ENCODE measurements around the gene OTUD1.

OTUD1 gene

GRCh38 chr10:23442936-23443335 lies 4.1 kb downstream of the OTUD1 start:
- H2AFZ ChIP-seq (ENCODE audit: low read length, unreplicated experiment): no peak overlapping the region
- no peaks in the 10 kb centered on the region for H3K36me3 ChIP-seq (ENCODE audit: insufficient read depth, low read length)
- H3K27ac ChIP-seq (ENCODE audit: low read depth, low read length): no peak overlapping the region
- peaks cover 16% of the 10 kb centered on the region for H3K4me1 ChIP-seq (ENCODE audit: control insufficient read depth, insufficient read depth, low read length, unreplicated experiment)
- H3K79me2 ChIP-seq (ENCODE audit: control insufficient read depth, insufficient read depth, low read length, unreplicated experiment): peaks cover 16% of the 10 kb centered on the region
- H3K27me3 ChIP-seq (ENCODE audit: insufficient read depth, low read length): no peaks in the 10 kb centered on the region
- H3K4me3 ChIP-seq (ENCODE audit: low read depth, low read length): no peak overlapping the region

- Histone ChIP-seq H3K36me3 (ENCODE audit: insufficient read depth, low read length) (no peaks in the 10 kb centered on the region), H3K4me1 (ENCODE audit: control insufficient read depth, insufficient read depth, low read length, unreplicated experiment) (peaks cover 15% of the 10 kb centered on the region)
Observed at GRCh38 chr10:23445591-23445990, 6.7 kb downstream of the OTUD1 start.

GRCh38 chr10:23448323-23448722 lies 9.4 kb downstream of the OTUD1 start:
- no peaks in the 10 kb centered on the region for H3K27me3 ChIP-seq (ENCODE audit: insufficient read depth, low read length)
- H3K4me3 ChIP-seq (ENCODE audit: low read depth, low read length): no peak overlapping the region
- no peak overlapping the region for H3K27ac ChIP-seq (ENCODE audit: low read depth, low read length)
- no peaks in the 10 kb centered on the region for H3K79me2 ChIP-seq (ENCODE audit: control insufficient read depth, insufficient read depth, low read length, unreplicated experiment)
- H2AFZ ChIP-seq (ENCODE audit: low read length, unreplicated experiment): no peak overlapping the region
- no peaks in the 10 kb centered on the region for H3K4me1 ChIP-seq (ENCODE audit: control insufficient read depth, insufficient read depth, low read length, unreplicated experiment)
- H3K36me3 ChIP-seq (ENCODE audit: insufficient read depth, low read length): no peaks in the 10 kb centered on the region

More at GRCh38 chr10:23445591-23445990, 6.7 kb downstream of the OTUD1 start:
- Histone ChIP-seq H2AFZ (ENCODE audit: low read length, unreplicated experiment) (no peak overlapping the region), H3K4me3 (ENCODE audit: low read depth, low read length) (no peak overlapping the region), H3K27ac (ENCODE audit: low read depth, low read length) (no peak overlapping the region), H3K27me3 (ENCODE audit: insufficient read depth, low read length) (no peaks in the 10 kb centered on the region), H3K79me2 (ENCODE audit: control insufficient read depth, insufficient read depth, low read length, unreplicated experiment) (peaks cover 16% of the 10 kb centered on the region)

GRCh38 chr10:23448802-23449570 lies 10.1 kb downstream of the OTUD1 start:
- Histone ChIP-seq H3K4me1 (ENCODE audit: control insufficient read depth, insufficient read depth, low read length, unreplicated experiment) (no peaks in the 10 kb centered on the region), H2AFZ (ENCODE audit: low read length, unreplicated experiment) (no peak overlapping the region), H3K79me2 (ENCODE audit: control insufficient read depth, insufficient read depth, low read length, unreplicated experiment) (no peaks in the 10 kb centered on the region), H3K27me3 (ENCODE audit: insufficient read depth, low read length) (no peaks in the 10 kb centered on the region), H3K36me3 (ENCODE audit: insufficient read depth, low read length) (no peaks in the 10 kb centered on the region), H3K4me3 (ENCODE audit: low read depth, low read length) (no peak overlapping the region), H3K27ac (ENCODE audit: low read depth, low read length) (no peak overlapping the region)

- Histone ChIP-seq H3K4me1 (ENCODE audit: control insufficient read depth, insufficient read depth, low read length, unreplicated experiment) (no peaks in the 10 kb centered on the region), H3K79me2 (ENCODE audit: control insufficient read depth, insufficient read depth, low read length, unreplicated experiment) (no peaks in the 10 kb centered on the region), H3K36me3 (ENCODE audit: insufficient read depth, low read length) (no peaks in the 10 kb centered on the region), H3K27me3 (ENCODE audit: insufficient read depth, low read length) (no peaks in the 10 kb centered on the region), H3K27ac (ENCODE audit: low read depth, low read length) (no peak overlapping the region), H2AFZ (ENCODE audit: low read length, unreplicated experiment) (no peak overlapping the region), H3K4me3 (ENCODE audit: low read depth, low read length) (no peak overlapping the region)
Observed at GRCh38 chr10:23452033-23452655, 13.3 kb downstream of the OTUD1 start.

- Histone ChIP-seq H3K4me3 (ENCODE audit: low read depth, low read length) (no peak overlapping the region), H2AFZ (ENCODE audit: low read length, unreplicated experiment) (no peak overlapping the region), H3K27me3 (ENCODE audit: insufficient read depth, low read length) (no peaks in the 10 kb centered on the region), H3K36me3 (ENCODE audit: insufficient read depth, low read length) (no peaks in the 10 kb centered on the region), H3K79me2 (ENCODE audit: control insufficient read depth, insufficient read depth, low read length, unreplicated experiment) (no peaks in the 10 kb centered on the region), H3K27ac (ENCODE audit: low read depth, low read length) (no peak overlapping the region), H3K4me1 (ENCODE audit: control insufficient read depth, insufficient read depth, low read length, unreplicated experiment) (no peaks in the 10 kb centered on the region)
Observed at GRCh38 chr10:23453465-23453864, 14.6 kb downstream of the OTUD1 start.

- Histone ChIP-seq H3K4me3 (ENCODE audit: low read depth, low read length) (no peak overlapping the region), H3K27me3 (ENCODE audit: insufficient read depth, low read length) (no peaks in the 10 kb centered on the region), H3K79me2 (ENCODE audit: control insufficient read depth, insufficient read depth, low read length, unreplicated experiment) (no peaks in the 10 kb centered on the region), H3K27ac (ENCODE audit: low read depth, low read length) (no peak overlapping the region), H3K36me3 (ENCODE audit: insufficient read depth, low read length) (no peaks in the 10 kb centered on the region), H2AFZ (ENCODE audit: low read length, unreplicated experiment) (no peak overlapping the region), H3K4me1 (ENCODE audit: control insufficient read depth, insufficient read depth, low read length, unreplicated experiment) (no peaks in the 10 kb centered on the region)
Observed at GRCh38 chr10:23457632-23458417, 18.9 kb downstream of the OTUD1 start.

GRCh38 chr10:23459308-23459939 lies 20.5 kb downstream of the OTUD1 start:
- H3K27ac ChIP-seq (ENCODE audit: low read depth, low read length): no peak overlapping the region
- no peak overlapping the region for H2AFZ ChIP-seq (ENCODE audit: low read length, unreplicated experiment)
- no peaks in the 10 kb centered on the region for H3K79me2 ChIP-seq (ENCODE audit: control insufficient read depth, insufficient read depth, low read length, unreplicated experiment)
- no peak overlapping the region for H3K4me3 ChIP-seq (ENCODE audit: low read depth, low read length)
- no peaks in the 10 kb centered on the region for H3K27me3 ChIP-seq (ENCODE audit: insufficient read depth, low read length)
- no peaks in the 10 kb centered on the region for H3K4me1 ChIP-seq (ENCODE audit: control insufficient read depth, insufficient read depth, low read length, unreplicated experiment)
- no peaks in the 10 kb centered on the region for H3K36me3 ChIP-seq (ENCODE audit: insufficient read depth, low read length)

GRCh38 chr10:23461557-23461956 lies 22.7 kb downstream of the OTUD1 start:
- Histone ChIP-seq H3K79me2 (ENCODE audit: control insufficient read depth, insufficient read depth, low read length, unreplicated experiment) (no peaks in the 10 kb centered on the region), H3K36me3 (ENCODE audit: insufficient read depth, low read length) (no peaks in the 10 kb centered on the region), H3K4me1 (ENCODE audit: control insufficient read depth, insufficient read depth, low read length, unreplicated experiment) (no peaks in the 10 kb centered on the region), H3K27me3 (ENCODE audit: insufficient read depth, low read length) (peaks cover 3% of the 10 kb centered on the region; the same call in 1 of the 2 replicates), H3K4me3 (ENCODE audit: low read depth, low read length) (no peak overlapping the region), H2AFZ (ENCODE audit: low read length, unreplicated experiment) (no peak overlapping the region), H3K27ac (ENCODE audit: low read depth, low read length) (no peak overlapping the region)

- H2AFZ ChIP-seq (ENCODE audit: low read length, unreplicated experiment): no peak overlapping the region
- H3K79me2 ChIP-seq (ENCODE audit: control insufficient read depth, insufficient read depth, low read length, unreplicated experiment): no peaks in the 10 kb centered on the region
- peaks cover 52% of the 10 kb centered on the region for H3K27me3 ChIP-seq (ENCODE audit: insufficient read depth, low read length)
- no peaks in the 10 kb centered on the region for H3K36me3 ChIP-seq (ENCODE audit: insufficient read depth, low read length)
- H3K4me1 ChIP-seq (ENCODE audit: control insufficient read depth, insufficient read depth, low read length, unreplicated experiment): no peaks in the 10 kb centered on the region
- no peak overlapping the region for H3K27ac ChIP-seq (ENCODE audit: low read depth, low read length)
- no peak overlapping the region for H3K4me3 ChIP-seq (ENCODE audit: low read depth, low read length)
Observed at GRCh38 chr10:23467012-23467411, 28.1 kb downstream of the OTUD1 start.

Measured in ACC112 (cell line).